ENCODE data around the gene PIK3C2G. TPM values are rescaled to one million over a fixed set of nuclear protein-coding genes. Genes with fewer than 3 reads are reported as not detected.

PIK3C2G gene
- total RNA-seq, 1 donor from 2014 or later = 1.7 TPM

- intact Hi-C loops (cut with DNase I) = no loop called here
- Histone ChIP-seq H3K4me3 (no peak overlapping the region), H3K27me3 (no peaks in the 10 kb centered on the region), H3K4me1 (no peaks in the 10 kb centered on the region), H3K9me3 (no peaks in the 10 kb centered on the region), H3K36me3 (no peaks in the 10 kb centered on the region), H3K27ac (no peak overlapping the region)
- TF ChIP-seq CTCF (IDR thresholded peaks at IDR 0.05) (no peak), POLR2A (IDR thresholded peaks at IDR 0.05) (no peak), POLR2AphosphoS5 (IDR thresholded peaks at IDR 0.05; ENCODE audit: insufficient read depth in 1 of 2, low read depth in 1 of 2) (no peak)
- no peak for DNase-seq (ENCODE audit: extremely low spot score in 2 of 2)
Measured at GRCh38 chr12:18261906-18262305, 588 bp downstream of the PIK3C2G start.

- H3K27ac ChIP-seq = no peak overlapping the region
- no peak overlapping the region for H3K4me3 ChIP-seq
- H3K9me3 ChIP-seq = no peaks in the 10 kb centered on the region
- TF ChIP-seq POLR2AphosphoS5 (IDR thresholded peaks at IDR 0.05; ENCODE audit: insufficient read depth in 1 of 2, low read depth in 1 of 2) (no peak), CTCF (IDR thresholded peaks at IDR 0.05) (no peak)
- H3K36me3 ChIP-seq = no peaks in the 10 kb centered on the region
- intact Hi-C loops (cut with DNase I) = no loop called here
- H3K4me1 ChIP-seq = no peaks in the 10 kb centered on the region
- no peaks in the 10 kb centered on the region for H3K27me3 ChIP-seq
- no peak for DNase-seq (ENCODE audit: extremely low spot score in 2 of 2)
Measured at GRCh38 chr12:18262514-18262913, 1.2 kb downstream of the PIK3C2G start.

GRCh38 chr12:18264581-18265075 lies 3.3 kb downstream of the PIK3C2G start:
- Histone ChIP-seq H3K9me3 (no peaks in the 10 kb centered on the region), H3K36me3 (no peaks in the 10 kb centered on the region), H3K4me1 (no peaks in the 10 kb centered on the region), H3K27ac (no peak overlapping the region), H3K27me3 (no peaks in the 10 kb centered on the region), H3K4me3 (no peak overlapping the region)
- intact Hi-C loops (cut with DNase I) = no loop called here
- TF ChIP-seq CTCF (IDR thresholded peaks at IDR 0.05) = no peak
- TF ChIP-seq POLR2AphosphoS5 (IDR thresholded peaks at IDR 0.05; ENCODE audit: insufficient read depth in 1 of 2, low read depth in 1 of 2) = no peak
- TF ChIP-seq POLR2A (IDR thresholded peaks at IDR 0.05) = no peak
- DNase-seq (ENCODE audit: extremely low spot score in 2 of 2) = no peak

- Histone ChIP-seq H3K27ac (no peak overlapping the region), H3K4me3 (no peak overlapping the region), H3K9me3 (no peaks in the 10 kb centered on the region), H3K4me1 (no peaks in the 10 kb centered on the region), H3K36me3 (no peaks in the 10 kb centered on the region), H3K27me3 (no peaks in the 10 kb centered on the region)
- no peak for TF ChIP-seq POLR2AphosphoS5 (IDR thresholded peaks at IDR 0.05; ENCODE audit: insufficient read depth in 1 of 2, low read depth in 1 of 2)
- TF ChIP-seq CTCF (IDR thresholded peaks at IDR 0.05) = no peak
- TF ChIP-seq POLR2A (IDR thresholded peaks at IDR 0.05) = no peak
- intact Hi-C loops (cut with DNase I) = no loop called here
- DNase-seq (ENCODE audit: extremely low spot score in 2 of 2) = no peak
Measured at GRCh38 chr12:18267427-18268099, 6.2 kb downstream of the PIK3C2G start.

- Histone ChIP-seq H3K27ac (no peak overlapping the region), H3K36me3 (no peaks in the 10 kb centered on the region), H3K4me1 (no peaks in the 10 kb centered on the region), H3K27me3 (no peaks in the 10 kb centered on the region), H3K4me3 (no peak overlapping the region), H3K9me3 (no peaks in the 10 kb centered on the region)
- TF ChIP-seq POLR2A (IDR thresholded peaks at IDR 0.05) (no peak), CTCF (IDR thresholded peaks at IDR 0.05) (no peak), POLR2AphosphoS5 (IDR thresholded peaks at IDR 0.05; ENCODE audit: insufficient read depth in 1 of 2, low read depth in 1 of 2) (no peak)
- intact Hi-C loops (cut with DNase I) = no loop called here
- DNase-seq (ENCODE audit: extremely low spot score in 2 of 2) = no peak
Measured at GRCh38 chr12:18270958-18271460, 9.7 kb downstream of the PIK3C2G start.

Data from vagina (tissue), 2 donors.